Adrenal gland (tissue), 5 donors: Measurements from ENCODE around the gene PARG.
"Not testable (repeated sequence)": the region's sequence is repeated elsewhere in the genome, so short reads cannot be mapped to it uniquely, and the experiment has no call there.

Experiments used
- CTCF ChIP-seq, 6 experiments: fragments of 450-650 bp in 4 of 6; fragments of 200-600 bp in 2 of 6; sonication (generic) in 1 of 6; IDR thresholded peaks; 1 replicate in 5 of 6; 2 replicates in 1 of 6; pipeline versions ENCODE4 v1.5.1 to v1.8.0; 2016 to 2021; ENCODE audit warnings: antibody characterized with exemption in 6 of 6, mild to moderate bottlenecking in 2 of 6, moderate library complexity in 1 of 6
- POLR2A ChIP-seq, 2 donors: fragments of 450-650 bp; IDR thresholded peaks; one replicate each; pipeline ENCODE4 v1.6.1; 2017; ENCODE audit warnings: antibody characterized with exemption in 2 of 2, mild to moderate bottlenecking in 2 of 2, moderate library complexity in 1 of 2
- donor health status: DM: no; HTN: no; CAD: no.

- not testable (repeated sequence) for TF ChIP-seq POLR2A, CTCF (IDR thresholded peaks at IDR 0.05)
Observed at GRCh38 chr10:49771046-49771445, 170.8 kb downstream of the PARG start.
